Smooth muscle cell of the coronary artery (primary cell): ENCODE measurements around the gene RARB. TPM values are rescaled to one million over a fixed set of nuclear protein-coding genes. Genes with fewer than 3 reads are reported as not detected.

Source experiments
- total RNA-seq: library from RNA; depleted of rRNA; stranded (reverse); fragments of >200 nt; gene quantifications from 2 replicates; pipeline ENCODE4 v1.2.3, GENCODE V29; 2014; ENCODE audit warnings: low replicate concordance

Gene RARB
- total RNA-seq, result 0.23 and 32.2 TPM in 2 replicates

GRCh38 chr3:25427942-25428788 is at the start of gene RARB:
TSS of gene RARB (plus strand) at chr3:25428263. CDS start at chr3:25428732, 469 bp downstream.

Other genes starting within 250 kb of the RARB start
- 34.8 and 81.4 TPM in 2 replicates for gene TOP2B, start 236.6 kb downstream of the RARB start, total RNA-seq